ENCODE results near the gene CYP2B6.
"Not testable (repeated sequence)": the region's sequence is repeated elsewhere in the genome, so short reads cannot be mapped to it uniquely, and the experiment has no call there.

GRCh38 chr19:40979759-40980158 is 11.3 kb upstream of the CYP2B6 start:
- TF ChIP-seq, protein P1, sequence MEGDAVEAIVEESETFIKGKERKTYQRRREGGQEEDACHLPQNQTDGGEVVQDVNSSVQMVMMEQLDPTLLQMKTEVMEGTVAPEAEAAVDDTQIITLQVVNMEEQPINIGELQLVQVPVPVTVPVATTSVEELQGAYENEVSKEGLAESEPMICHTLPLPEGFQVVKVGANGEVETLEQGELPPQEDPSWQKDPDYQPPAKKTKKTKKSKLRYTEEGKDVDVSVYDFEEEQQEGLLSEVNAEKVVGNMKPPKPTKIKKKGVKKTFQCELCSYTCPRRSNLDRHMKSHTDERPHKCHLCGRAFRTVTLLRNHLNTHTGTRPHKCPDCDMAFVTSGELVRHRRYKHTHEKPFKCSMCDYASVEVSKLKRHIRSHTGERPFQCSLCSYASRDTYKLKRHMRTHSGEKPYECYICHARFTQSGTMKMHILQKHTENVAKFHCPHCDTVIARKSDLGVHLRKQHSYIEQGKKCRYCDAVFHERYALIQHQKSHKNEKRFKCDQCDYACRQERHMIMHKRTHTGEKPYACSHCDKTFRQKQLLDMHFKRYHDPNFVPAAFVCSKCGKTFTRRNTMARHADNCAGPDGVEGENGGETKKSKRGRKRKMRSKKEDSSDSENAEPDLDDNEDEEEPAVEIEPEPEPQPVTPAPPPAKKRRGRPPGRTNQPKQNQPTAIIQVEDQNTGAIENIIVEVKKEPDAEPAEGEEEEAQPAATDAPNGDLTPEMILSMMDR (conservative IDR thresholded peaks at IDR 0.05 in 1 of 2, IDR thresholded peaks at IDR 0.05 in 1 of 2; ENCODE audit: low read depth in 1 of 2, low read length in 2 of 2), result not testable (repeated sequence)
- TF ChIP-seq EZH2 (IDR thresholded peaks at IDR 0.05; ENCODE audit: low read length, missing control alignments), result not testable (repeated sequence)

Measured in fibroblast of lung (primary cell).